Fibroblast of skin of back (primary cell): Measurements from ENCODE around the gene PKDCC.

Experiments used
- DNase-seq: peaks from one replicate; pipeline ENCODE4 v3.0.0-alpha.2; 2013

PKDCC gene

GRCh38 chr2:42107249-42108042 lies 59.6 kb downstream of the PKDCC start:
- DNase-seq, result no peak
